Effector memory CD8-positive, alpha-beta T cell (primary cell): ENCODE data around the gene SYPL2.

Source experiments
- ATAC-seq: fragments of 150-1000 bp; cut with Tn5 transposase; replicated peaks from 2 replicates; pipeline ENCODE4 v1.10.0; 2021; ENCODE audit warnings: mild to moderate bottlenecking, moderate library complexity
- DNase-seq, 3 experiments: peaks; one replicate each; pipeline ENCODE4 v3.0.0; 2021
- H3K27ac Mint-ChIP-seq, 2 donors: one replicate each; pipeline ENCODE4 v1.8.0; 2022; ENCODE audit warnings: mild to moderate bottlenecking in 2 of 2, mixed read lengths in 2 of 2, moderate library complexity in 2 of 2
- H3K27me3 Mint-ChIP-seq, 2 donors: one replicate each; pipeline ENCODE4 v1.8.0; 2022; ENCODE audit warnings: mixed read lengths in 2 of 2
- H3K36me3 Mint-ChIP-seq: one replicate; pipeline ENCODE4 v1.8.0; 2022; ENCODE audit warnings: mild to moderate bottlenecking, moderate library complexity, mixed read lengths; ENCODE audit not compliant: insufficient read depth
- H3K4me1 Mint-ChIP-seq, 2 donors: one replicate each; pipeline ENCODE4 v1.8.0; 2022; ENCODE audit warnings: low read depth in 2 of 2, mixed read lengths in 2 of 2
- H3K4me3 Mint-ChIP-seq, 2 donors: one replicate each; pipeline ENCODE4 v1.8.0; 2022; ENCODE audit warnings: mild to moderate bottlenecking in 2 of 2, mixed read lengths in 2 of 2, moderate library complexity in 2 of 2
- H3K9me3 Mint-ChIP-seq, 2 donors: one replicate each; pipeline ENCODE4 v1.8.0; 2022; ENCODE audit warnings: mixed read lengths in 2 of 2
- total RNA-seq, 9 experiments: gene quantifications; one replicate each; lab custom pipeline; 2026; lab: John Stamatoyannopoulos, UW

The SYPL2 gene
- 0 to 0.42 (median 0) reads per million in 9 experiments for total RNA-seq

DNA sequence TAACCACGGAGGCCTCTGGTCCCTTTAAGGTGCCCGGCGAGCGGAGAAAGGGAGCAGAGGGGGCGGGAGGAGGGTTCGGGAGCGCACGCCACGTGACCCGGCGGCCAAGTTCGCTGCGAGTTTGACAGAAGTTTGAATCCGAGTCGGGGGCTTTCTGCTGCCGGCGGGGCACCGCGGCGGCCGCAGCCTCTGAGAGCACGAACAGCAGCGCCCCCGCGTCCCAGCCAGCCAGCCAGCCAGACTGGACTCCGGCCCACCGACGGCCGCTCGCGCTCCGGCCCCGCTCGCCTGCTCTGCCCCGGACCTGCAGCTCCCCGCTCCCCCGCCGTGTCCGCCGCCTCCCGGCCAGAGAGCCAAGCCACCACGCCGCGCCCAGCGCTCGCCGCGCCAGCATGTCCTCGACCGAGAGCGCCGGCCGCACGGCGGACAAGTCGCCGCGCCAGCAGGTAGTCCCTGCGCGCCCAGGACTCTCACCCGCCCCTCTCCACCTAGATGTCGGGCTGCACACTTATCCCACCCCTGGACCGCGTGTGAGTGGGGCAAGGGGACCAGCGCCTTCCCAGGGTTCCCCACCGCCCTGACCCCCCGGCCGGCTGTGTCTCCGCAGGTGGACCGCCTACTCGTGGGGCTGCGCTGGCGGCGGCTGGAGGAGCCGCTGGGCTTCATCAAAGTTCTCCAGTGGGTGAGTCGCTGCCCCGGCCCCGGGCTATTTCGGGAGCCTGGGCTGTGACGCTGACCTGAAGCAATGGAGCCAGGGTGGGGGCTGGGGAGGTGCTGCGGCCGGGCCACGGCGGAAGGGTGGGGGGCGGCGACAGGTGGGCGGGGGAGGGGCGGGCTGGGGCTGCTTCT, at the start of gene SYPL2:
Gene SYPL2, plus strand, starts transcription at position 95 of the 849 bp plus-strand sequence. Its CDS starts 298 bp downstream, at position 393.
- Mint-ChIP-seq H3K4me1 (peaks cover 0 to 2% of the 10 kb centered on the region in 2 donors), H3K9me3 (no peaks in the 10 kb centered on the region), H3K27ac (no peak within 1 kb of the TSS), H3K36me3 (no peaks in the 10 kb centered on the region), H3K4me3 (peak within 1 kb of the TSS; percentile 58 to 60), H3K27me3 (peaks cover 81 to 89% of the 10 kb centered on the region in 2 donors)
- DNase-seq: no peak
- peak; percentile 61 for ATAC-seq

DNA sequence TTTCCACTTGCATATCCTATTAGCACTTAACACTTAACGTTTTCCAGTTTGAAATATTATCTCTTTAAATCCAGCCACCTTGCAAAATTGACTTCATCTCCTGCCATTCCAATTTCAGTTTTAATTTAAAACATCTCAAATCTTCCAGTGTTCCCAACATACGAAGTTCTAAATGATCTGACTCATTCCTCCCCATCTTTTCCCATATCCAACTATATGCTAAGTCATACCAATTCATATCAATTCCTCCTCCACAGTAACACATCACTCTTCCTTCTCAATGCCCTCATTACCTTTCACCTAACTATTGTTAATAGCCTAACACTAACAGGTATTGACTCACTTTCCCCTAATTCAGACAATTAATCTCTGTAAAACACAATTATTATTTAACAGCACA, 42.8 kb upstream of the SYPL2 start:
- H3K4me1 Mint-ChIP-seq: peaks cover 35 to 36% of the 10 kb centered on the region in 2 donors
- H3K4me3 Mint-ChIP-seq: peak overlapping the region in 1 of 2 donors; percentile 35
- peaks cover 69% of the 10 kb centered on the region for H3K36me3 Mint-ChIP-seq
- ATAC-seq (no peak), DNase-seq (no peak)
- H3K27ac Mint-ChIP-seq: peak overlapping the region; percentile 96 to 98
- H3K27me3 Mint-ChIP-seq: no peaks in the 10 kb centered on the region
- H3K9me3 Mint-ChIP-seq: no peaks in the 10 kb centered on the region

DNA sequence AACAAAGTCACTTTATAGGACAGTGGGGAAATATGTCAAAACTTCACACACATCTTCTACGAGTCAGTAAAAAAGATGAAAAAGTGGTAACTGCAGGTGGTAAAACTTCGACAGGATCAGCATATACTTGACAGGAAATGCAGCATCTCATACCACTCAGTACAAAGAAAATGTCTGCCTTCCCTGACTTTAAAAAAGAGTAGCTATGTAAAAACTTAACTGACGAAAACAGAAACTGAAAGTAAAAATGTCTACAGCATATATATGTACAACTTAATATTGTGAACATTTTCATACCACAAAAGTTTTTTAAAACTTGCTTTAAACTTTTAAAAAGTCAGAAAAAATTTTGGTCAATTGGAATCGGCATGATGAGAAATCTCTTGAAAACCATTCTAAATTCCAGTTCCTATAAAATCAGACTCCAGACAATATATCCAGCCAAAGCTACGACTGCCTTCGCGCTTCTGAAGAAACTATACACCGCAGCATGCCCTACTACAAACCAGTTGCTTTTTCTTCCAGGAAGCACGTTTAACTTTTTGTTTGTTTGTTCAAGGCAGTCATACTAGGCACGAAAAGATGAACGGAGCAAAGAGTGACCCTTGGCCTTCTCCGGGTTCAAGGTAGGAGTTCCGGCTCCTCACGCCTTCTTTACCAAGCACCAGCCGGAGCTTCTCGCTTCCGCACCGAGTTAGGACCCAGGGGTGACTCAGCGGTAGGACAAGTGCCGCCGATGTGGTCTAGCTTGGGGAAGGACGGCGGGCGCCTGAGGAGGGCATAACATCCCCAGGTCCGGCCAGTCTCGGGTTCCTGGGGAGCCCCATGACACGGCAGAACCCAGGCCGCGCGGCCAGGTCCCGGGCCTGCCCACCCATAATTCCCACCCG, 40.7 kb upstream of the SYPL2 start:
- H3K4me1 Mint-ChIP-seq: peaks cover 33 to 34% of the 10 kb centered on the region in 2 donors
- H3K27ac Mint-ChIP-seq: peak overlapping the region; percentile 96 to 98
- ATAC-seq (peak; percentile 39), DNase-seq (peak; percentile 50 to 57 (median 52))
- peaks cover 48% of the 10 kb centered on the region for H3K36me3 Mint-ChIP-seq
- H3K9me3 Mint-ChIP-seq: no peaks in the 10 kb centered on the region
- H3K4me3 Mint-ChIP-seq: peak overlapping the region; percentile 94 to 95
- no peaks in the 10 kb centered on the region for H3K27me3 Mint-ChIP-seq

DNA sequence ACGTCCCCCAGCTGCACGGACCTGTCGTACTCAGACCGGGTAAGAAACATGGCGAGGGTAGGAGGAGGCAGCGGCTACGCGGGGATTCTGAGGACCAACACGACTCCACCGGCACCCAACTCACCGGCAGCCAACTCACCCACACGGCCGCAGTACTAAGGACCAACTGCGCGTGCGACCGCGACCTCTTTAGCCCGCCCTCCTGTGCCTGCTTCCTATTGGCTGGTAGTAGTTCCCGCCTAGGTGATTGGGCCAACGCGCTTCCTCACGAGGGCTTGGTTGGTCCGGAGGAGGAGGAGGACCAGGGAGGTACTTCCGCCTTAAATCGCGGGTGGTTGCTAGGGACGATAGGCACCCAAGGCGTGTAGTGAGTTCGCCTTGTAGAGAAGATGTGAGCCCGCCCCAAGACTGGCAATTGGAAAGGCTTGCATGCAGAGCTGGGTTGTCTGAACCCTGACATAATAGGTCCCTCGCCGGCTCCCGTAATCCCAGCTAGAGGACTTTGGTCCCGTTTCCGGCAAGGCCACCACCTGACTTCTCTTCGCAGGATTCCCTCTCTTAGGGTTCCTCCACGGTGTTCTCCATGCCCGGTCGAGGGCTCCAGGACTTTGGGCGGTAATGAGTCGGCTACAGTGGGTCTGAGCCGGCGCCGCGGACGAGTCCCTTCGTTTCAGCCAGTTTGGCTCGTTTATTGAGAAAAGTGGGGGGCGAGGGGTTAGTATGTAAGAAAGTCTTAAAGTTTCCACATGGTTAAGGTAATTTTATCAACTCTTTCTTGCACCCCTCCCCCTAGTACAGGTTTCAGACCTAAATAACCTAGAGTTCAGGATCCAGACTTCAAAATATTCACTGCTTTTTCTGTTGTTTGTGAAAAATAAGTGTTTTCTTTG, 39.8 kb upstream of the SYPL2 start, which contains the start of gene PSMA5:
Gene PSMA5, minus strand, starts transcription at position 168 of the 890 bp plus-strand sequence. Its CDS starts 118 bp downstream, at position 50.
- ATAC-seq: peak; percentile 89
- peaks cover 33 to 34% of the 10 kb centered on the region in 2 donors for H3K4me1 Mint-ChIP-seq
- no peaks in the 10 kb centered on the region for H3K27me3 Mint-ChIP-seq

DNA sequence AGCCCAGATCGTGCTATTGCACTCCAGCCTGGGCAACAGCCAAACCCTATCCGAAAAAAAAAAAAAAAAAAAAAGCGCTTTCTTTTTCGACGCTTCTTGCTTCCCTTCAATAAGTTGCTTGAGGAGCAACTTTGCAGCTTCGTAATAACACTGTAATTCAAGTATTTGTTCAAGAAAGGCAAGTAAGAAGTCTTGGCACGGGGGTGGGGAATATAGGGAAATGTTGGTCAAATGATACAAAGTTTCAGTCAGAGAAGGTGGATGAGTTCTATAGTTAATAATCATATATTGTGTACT, 39.2 kb upstream of the SYPL2 start:
- Mint-ChIP-seq H3K27me3 (no peaks in the 10 kb centered on the region), H3K9me3 (no peaks in the 10 kb centered on the region), H3K27ac (peak overlapping the region; percentile 96 to 98), H3K36me3 (peaks cover 35% of the 10 kb centered on the region), H3K4me1 (peaks cover 30 to 31% of the 10 kb centered on the region in 2 donors), H3K4me3 (peak overlapping the region; percentile 94 to 95)
- DNase-seq (no peak), ATAC-seq (no peak)

More for the DNA sequence above, 39.8 kb upstream of the SYPL2 start, which contains the start of gene PSMA5:
- H3K9me3 Mint-ChIP-seq: no peaks in the 10 kb centered on the region
- H3K36me3 Mint-ChIP-seq: peaks cover 39% of the 10 kb centered on the region
- DNase-seq: peak; percentile 90 to 94 (median 91)
- peak within 1 kb of the TSS; percentile 94 to 95 for H3K4me3 Mint-ChIP-seq
- H3K27ac Mint-ChIP-seq: peak within 1 kb of the TSS; percentile 96 to 98

DNA sequence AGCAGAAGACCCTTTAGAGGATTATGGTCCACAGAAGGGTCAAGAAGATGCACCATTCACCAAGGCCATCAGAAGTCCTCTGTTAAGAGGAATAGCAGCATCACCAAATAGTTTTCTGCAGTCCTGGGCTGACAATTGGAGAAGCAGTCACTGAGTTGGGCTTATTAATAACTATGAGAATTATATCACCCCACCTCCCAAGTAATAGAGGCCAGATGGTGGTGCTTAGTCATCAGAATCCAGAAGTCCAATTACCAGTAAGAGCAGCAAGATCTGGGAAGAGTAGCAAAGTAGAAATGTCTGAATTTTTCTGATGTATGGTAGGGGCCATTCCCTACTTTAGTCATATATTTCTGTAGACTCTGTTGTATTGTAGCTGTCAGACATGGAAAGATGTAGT, 34.0 kb upstream of the SYPL2 start:
- no peak for ATAC-seq
- Mint-ChIP-seq H3K27ac (no peak overlapping the region), H3K9me3 (no peaks in the 10 kb centered on the region), H3K4me1 (peaks cover 1% of the 10 kb centered on the region in 2 donors), H3K27me3 (peaks cover 9 to 26% of the 10 kb centered on the region in 2 donors), H3K36me3 (peaks cover under 1% of the 10 kb centered on the region), H3K4me3 (no peak overlapping the region)
- DNase-seq: no peak

DNA sequence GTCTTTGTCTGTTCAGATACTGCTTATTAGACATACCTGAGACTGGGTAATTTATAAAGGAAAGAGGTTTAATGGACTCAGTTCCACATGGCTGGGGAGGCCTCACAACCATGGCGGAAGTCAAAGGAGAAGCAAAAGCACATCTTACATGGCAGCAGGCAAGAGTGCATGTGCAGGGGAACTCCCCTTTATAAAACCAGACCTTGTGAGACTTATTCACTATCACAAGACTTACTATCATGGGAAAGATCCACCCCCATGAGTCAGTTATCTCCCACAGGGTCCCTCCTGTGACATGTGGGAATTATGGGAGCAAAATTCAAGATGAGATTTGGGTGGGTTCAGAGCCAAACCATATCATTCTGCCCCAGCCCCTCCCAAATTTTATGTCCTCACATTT, 33.0 kb upstream of the SYPL2 start:
- DNase-seq (no peak), ATAC-seq (no peak)
- no peaks in the 10 kb centered on the region for H3K9me3 Mint-ChIP-seq
- H3K36me3 Mint-ChIP-seq: no peaks in the 10 kb centered on the region
- no peaks in the 10 kb centered on the region for H3K4me1 Mint-ChIP-seq
- H3K4me3 Mint-ChIP-seq: no peak overlapping the region
- no peak overlapping the region for H3K27ac Mint-ChIP-seq
- peaks cover 9 to 26% of the 10 kb centered on the region in 2 donors for H3K27me3 Mint-ChIP-seq

DNA sequence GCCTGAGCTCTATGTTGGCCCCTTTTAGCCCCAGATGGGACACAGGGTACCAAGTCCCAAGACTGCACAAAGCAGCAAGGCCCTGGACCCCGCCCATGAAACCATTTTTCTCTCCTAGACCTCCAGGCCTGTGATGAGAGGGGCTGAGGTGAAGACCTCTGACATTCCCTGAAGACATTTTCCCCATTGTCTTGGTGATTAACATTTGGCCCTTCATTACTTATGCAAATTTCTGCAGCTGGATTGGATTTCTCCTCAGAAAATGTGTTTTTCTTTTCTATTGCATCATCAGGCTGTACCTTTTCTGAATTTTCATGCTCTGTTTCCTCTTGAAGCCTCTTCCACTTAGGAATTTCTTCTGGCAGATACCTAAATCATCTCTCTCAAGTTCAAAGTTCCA, 31.9 kb upstream of the SYPL2 start:
- no peak for ATAC-seq
- no peak overlapping the region for H3K4me3 Mint-ChIP-seq
- H3K27me3 Mint-ChIP-seq: peaks cover 9 to 26% of the 10 kb centered on the region in 2 donors
- no peaks in the 10 kb centered on the region for H3K36me3 Mint-ChIP-seq
- no peak for DNase-seq
- H3K4me1 Mint-ChIP-seq: no peaks in the 10 kb centered on the region
- H3K9me3 Mint-ChIP-seq: no peaks in the 10 kb centered on the region
- no peak overlapping the region for H3K27ac Mint-ChIP-seq

DNA sequence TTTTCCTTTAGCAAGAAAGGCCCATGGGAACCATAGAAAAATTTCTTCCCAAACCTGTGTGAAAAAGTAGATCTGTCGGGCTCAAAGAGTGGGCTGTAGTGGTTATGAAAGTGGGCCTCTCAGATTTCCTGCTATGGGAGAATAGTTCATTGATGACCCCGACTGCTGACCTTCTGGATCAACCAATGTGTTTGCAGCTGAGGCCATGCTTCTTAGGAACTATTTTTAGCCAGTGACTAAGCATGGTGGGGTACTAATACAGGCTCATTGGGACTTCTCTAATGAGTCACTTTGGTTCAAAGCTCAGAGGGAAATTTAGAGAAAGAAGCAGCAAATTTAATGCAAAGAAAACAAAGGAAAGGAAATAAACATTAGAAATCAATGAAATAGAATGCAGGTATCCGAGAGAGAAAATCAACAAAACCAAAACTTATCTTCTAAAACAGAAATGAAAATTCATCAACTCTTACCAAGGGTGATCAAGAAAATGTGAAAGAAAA, 27.5 kb upstream of the SYPL2 start:
- no peak overlapping the region for H3K4me3 Mint-ChIP-seq
- DNase-seq (no peak), ATAC-seq (no peak)
- H3K36me3 Mint-ChIP-seq: no peaks in the 10 kb centered on the region
- H3K4me1 Mint-ChIP-seq: no peaks in the 10 kb centered on the region
- peaks cover 9 to 16% of the 10 kb centered on the region in 2 donors for H3K27me3 Mint-ChIP-seq
- no peak overlapping the region for H3K27ac Mint-ChIP-seq
- no peaks in the 10 kb centered on the region for H3K9me3 Mint-ChIP-seq

DNA sequence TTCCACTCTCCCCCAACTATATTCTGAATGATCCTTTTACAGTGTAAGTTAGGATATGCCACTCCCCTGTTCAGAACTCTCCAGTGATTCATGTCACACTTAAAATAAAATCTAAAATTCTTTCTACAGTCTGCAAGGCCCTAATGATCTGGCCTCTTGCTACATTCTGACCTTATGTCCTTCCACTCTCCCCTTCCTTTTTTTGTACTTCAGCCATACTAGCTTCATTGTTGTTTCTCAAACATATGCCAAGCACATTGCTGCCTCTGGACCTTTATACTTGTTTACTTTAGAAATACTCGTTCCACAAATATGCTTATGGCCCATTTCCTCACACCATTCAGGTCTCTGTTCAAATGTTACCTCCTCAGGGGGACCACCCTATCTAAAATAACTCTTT, 25.3 kb upstream of the SYPL2 start:
- Mint-ChIP-seq H3K27ac (no peak overlapping the region), H3K9me3 (no peaks in the 10 kb centered on the region), H3K4me1 (no peaks in the 10 kb centered on the region), H3K4me3 (no peak overlapping the region), H3K27me3 (peaks cover 6 to 11% of the 10 kb centered on the region in 2 donors), H3K36me3 (no peaks in the 10 kb centered on the region)
- no peak for ATAC-seq
- DNase-seq: no peak

DNA sequence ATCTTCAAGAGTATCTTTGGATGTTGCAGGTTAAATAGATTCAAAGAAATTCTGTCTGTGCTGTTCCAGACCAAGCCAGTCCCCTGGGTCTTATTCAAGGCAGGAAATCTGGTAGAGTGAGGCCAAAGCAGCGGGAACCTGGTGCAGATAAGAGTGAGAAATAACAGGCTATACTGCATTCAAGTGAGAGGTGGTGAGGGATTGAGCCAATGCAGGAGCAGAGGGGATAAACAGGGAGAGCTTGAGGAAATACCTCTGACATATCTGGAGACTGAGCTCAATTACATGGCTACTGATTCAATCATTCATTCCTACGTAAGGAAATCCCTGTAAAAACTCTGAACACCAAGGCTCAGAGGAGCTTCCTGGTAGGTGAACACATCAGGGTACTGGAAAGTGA, 22.9 kb upstream of the SYPL2 start:
- ATAC-seq (no peak), DNase-seq (no peak)
- no peak overlapping the region for H3K27ac Mint-ChIP-seq
- H3K9me3 Mint-ChIP-seq: no peaks in the 10 kb centered on the region
- peaks cover 16 to 26% of the 10 kb centered on the region in 2 donors for H3K27me3 Mint-ChIP-seq
- H3K4me3 Mint-ChIP-seq: no peak overlapping the region
- H3K36me3 Mint-ChIP-seq: peaks cover 3% of the 10 kb centered on the region
- H3K4me1 Mint-ChIP-seq: no peaks in the 10 kb centered on the region

DNA sequence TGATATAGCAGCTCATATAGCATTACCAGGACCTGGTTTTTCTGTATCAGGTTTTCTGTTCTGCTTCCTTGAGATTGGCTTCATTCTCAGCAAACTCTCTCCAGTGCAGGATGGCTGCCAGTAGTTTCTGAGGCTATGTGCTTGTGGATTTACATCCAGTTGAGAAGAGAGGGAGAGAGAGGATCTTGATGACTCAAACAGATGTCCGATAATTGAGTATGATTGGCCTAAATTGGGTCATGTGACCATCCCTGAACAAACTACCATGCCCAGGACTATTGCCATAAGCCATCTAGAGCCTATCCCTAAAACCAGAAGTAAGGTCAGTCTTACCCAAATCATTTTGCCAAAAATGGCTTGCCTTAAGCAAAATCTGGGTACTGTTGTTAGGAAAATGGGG, 22.0 kb upstream of the SYPL2 start:
- no peak overlapping the region for H3K27ac Mint-ChIP-seq

More for the DNA sequence above, 22.0 kb upstream of the SYPL2 start:
- Mint-ChIP-seq H3K9me3 (no peaks in the 10 kb centered on the region), H3K27me3 (peaks cover 17 to 28% of the 10 kb centered on the region in 2 donors), H3K4me3 (no peak overlapping the region), H3K4me1 (no peaks in the 10 kb centered on the region), H3K36me3 (peaks cover 5% of the 10 kb centered on the region)
- ATAC-seq (no peak), DNase-seq (no peak)
